Smooth muscle cell (in vitro differentiated cells): ENCODE data around the gene ATP9A. TPM values are rescaled to one million over a fixed set of nuclear protein-coding genes. Genes with fewer than 3 reads are reported as not detected.
A peak's percentile ranks its signal among the peaks of the same experiment; 100 is the strongest.

ENCODE experiments used
- DNase-seq: peaks from one replicate; lab custom pipeline; 2025; ENCODE audit not compliant: unreplicated experiment; lab: John Stamatoyannopoulos, UW
- H2AFZ ChIP-seq: fragments of 200-600 bp; sonication (generic); 2 replicates; pipeline ENCODE4 v1.6.0; 2016; ENCODE audit warnings: antibody characterized with exemption, low read depth, mild to moderate bottlenecking
- H3F3A ChIP-seq: fragments of 200-600 bp; sonication (generic); 2 replicates; pipeline ENCODE4 v1.6.0; 2017; ENCODE audit warnings: antibody characterized with exemption, low read depth
- H3K27ac ChIP-seq: fragments of 200-600 bp; sonication (generic); 2 replicates; pipeline ENCODE4 v1.5.1; 2016; ENCODE audit warnings: low read depth, mild to moderate bottlenecking
- H3K27me3 ChIP-seq: fragments of 200-600 bp; sonication (generic); 2 replicates; pipeline ENCODE4 v1.6.1; 2016; ENCODE audit warnings: low read depth, mild to moderate bottlenecking
- H3K36me3 ChIP-seq: fragments of 200-600 bp; sonication (generic); 2 replicates; pipeline ENCODE4 v1.5.1; 2016; ENCODE audit warnings: low read depth
- H3K4me1 ChIP-seq: fragments of 200-600 bp; sonication (generic); 2 replicates; pipeline ENCODE4 v1.5.1; 2016; ENCODE audit warnings: low read depth
- H3K4me2 ChIP-seq: fragments of 200-600 bp; sonication (generic); 2 replicates; pipeline ENCODE4 v1.6.0; 2016; ENCODE audit warnings: mild to moderate bottlenecking
- H3K4me3 ChIP-seq: fragments of 200-600 bp; sonication (generic); 2 replicates; pipeline ENCODE4 v1.5.1; 2016; ENCODE audit warnings: mild to moderate bottlenecking
- H3K79me2 ChIP-seq: fragments of 200-600 bp; sonication (generic); 2 replicates; pipeline ENCODE4 v1.6.0; 2016; ENCODE audit warnings: low read depth, mild to moderate bottlenecking
- H3K9ac ChIP-seq: fragments of 200-600 bp; sonication (generic); 2 replicates; pipeline ENCODE4 v1.6.0; 2016; ENCODE audit warnings: low read depth
- H3K9me3 ChIP-seq: fragments of 200-600 bp; sonication (generic); replicated peaks from 2 replicates; pipeline ENCODE4 v1.5.1; 2016; ENCODE audit warnings: low read depth
- H4K20me1 ChIP-seq: fragments of 200-600 bp; sonication (generic); 2 replicates; pipeline ENCODE4 v1.6.0; 2016; ENCODE audit warnings: low read depth
- WGBS: methylation state at CpG from one replicate; pipeline ENCODE4 v1.1.7; 2016; ENCODE audit warnings: low lambda C conversion rate; 5-methylcytosine and 5-hydroxymethylcytosine counted together
- polyA plus RNA-seq: library from polyadenylated mRNA; unstranded; fragments of >200 nt; fragmentation: Nextera tagmentation; extraction: Ambion mirVana; gene quantifications from 2 replicates; pipeline ENCODE4 v1.2.1, GENCODE V29; 2016
- total RNA-seq: library from RNA; depleted of rRNA; stranded (reverse); fragments of >200 nt; gene quantifications from 2 replicates; pipeline ENCODE4 v1.2.3, GENCODE V29; 2014
- TF ChIP-seq, protein P1 (sequence below): fragments of 200-600 bp; sonication (generic); IDR thresholded peaks from 2 replicates; pipeline ENCODE4 v1.5.1; 2017; ENCODE audit warnings: borderline replicate concordance, mild to moderate bottlenecking, antibody characterized with exemption; ENCODE audit not compliant: insufficient read depth, poor library complexity, severe bottlenecking

Gene ATP9A
- total and polyA plus RNA-seq, 2 experiments from 2014 or later, result 3.4 to 8.0 TPM

DNA sequence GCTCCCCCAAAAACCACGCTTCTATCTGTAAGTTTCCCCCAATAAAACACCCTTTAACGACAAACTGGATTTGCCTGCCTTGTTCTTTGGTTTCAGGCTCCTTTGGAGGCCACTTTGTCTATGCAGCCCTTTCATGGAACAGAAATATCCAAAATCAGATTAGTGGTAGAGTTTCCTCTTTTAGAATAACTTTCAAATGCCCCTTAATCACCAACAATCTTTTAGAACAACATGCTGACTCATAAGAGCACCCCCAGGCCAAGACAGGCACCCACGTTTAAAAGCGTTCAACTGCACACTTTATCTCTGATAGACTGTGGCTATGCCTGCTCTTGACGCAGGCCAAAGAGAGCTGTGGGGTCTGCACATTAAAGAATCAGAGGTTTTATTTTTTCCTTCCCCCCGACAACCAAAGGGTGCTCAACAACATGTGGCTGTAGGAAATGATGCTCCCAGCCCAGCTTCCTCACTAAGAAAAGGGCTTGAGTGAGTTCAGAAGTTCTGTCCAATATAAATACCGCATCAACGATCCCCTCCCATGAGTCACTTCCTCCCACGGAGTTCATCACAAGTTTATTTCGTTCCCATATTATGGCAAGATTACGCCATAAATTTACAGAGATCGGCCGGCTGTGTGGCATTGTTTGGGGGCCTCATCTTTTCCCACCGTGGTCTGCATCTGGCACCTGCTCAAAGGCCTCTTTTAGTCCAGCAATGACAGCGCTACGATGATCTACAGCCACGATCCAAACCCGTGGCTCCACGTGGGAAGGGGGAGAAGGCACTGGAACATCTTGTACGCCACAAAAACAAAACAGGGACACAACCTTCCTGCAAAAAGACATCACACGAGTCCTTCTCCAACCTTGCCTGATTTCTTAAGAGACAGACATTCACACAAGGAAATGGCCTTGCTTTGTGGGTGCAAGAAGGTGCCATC, 136.9 kb downstream of the ATP9A start:
- Histone ChIP-seq H3K4me3 (no peak overlapping the region), H4K20me1 (no peaks in the 10 kb centered on the region), H3K9ac (no peak overlapping the region), H3K9me3 (no peaks in the 10 kb centered on the region), H3K36me3 (no peaks in the 10 kb centered on the region), H3K4me2 (peak overlapping the region; percentile 70), H3F3A (peaks cover 7% of the 10 kb centered on the region), H2AFZ (no peak overlapping the region), H3K27me3 (no peaks in the 10 kb centered on the region), H3K27ac (peak overlapping the region; percentile 69), H3K79me2 (no peaks in the 10 kb centered on the region), H3K4me1 (no peaks in the 10 kb centered on the region)
- TF ChIP-seq, protein P1, sequence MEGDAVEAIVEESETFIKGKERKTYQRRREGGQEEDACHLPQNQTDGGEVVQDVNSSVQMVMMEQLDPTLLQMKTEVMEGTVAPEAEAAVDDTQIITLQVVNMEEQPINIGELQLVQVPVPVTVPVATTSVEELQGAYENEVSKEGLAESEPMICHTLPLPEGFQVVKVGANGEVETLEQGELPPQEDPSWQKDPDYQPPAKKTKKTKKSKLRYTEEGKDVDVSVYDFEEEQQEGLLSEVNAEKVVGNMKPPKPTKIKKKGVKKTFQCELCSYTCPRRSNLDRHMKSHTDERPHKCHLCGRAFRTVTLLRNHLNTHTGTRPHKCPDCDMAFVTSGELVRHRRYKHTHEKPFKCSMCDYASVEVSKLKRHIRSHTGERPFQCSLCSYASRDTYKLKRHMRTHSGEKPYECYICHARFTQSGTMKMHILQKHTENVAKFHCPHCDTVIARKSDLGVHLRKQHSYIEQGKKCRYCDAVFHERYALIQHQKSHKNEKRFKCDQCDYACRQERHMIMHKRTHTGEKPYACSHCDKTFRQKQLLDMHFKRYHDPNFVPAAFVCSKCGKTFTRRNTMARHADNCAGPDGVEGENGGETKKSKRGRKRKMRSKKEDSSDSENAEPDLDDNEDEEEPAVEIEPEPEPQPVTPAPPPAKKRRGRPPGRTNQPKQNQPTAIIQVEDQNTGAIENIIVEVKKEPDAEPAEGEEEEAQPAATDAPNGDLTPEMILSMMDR, result no peak
- 35% methylated on average over 21 of the region's 21 CpGs for WGBS
- no peak for DNase-seq

DNA sequence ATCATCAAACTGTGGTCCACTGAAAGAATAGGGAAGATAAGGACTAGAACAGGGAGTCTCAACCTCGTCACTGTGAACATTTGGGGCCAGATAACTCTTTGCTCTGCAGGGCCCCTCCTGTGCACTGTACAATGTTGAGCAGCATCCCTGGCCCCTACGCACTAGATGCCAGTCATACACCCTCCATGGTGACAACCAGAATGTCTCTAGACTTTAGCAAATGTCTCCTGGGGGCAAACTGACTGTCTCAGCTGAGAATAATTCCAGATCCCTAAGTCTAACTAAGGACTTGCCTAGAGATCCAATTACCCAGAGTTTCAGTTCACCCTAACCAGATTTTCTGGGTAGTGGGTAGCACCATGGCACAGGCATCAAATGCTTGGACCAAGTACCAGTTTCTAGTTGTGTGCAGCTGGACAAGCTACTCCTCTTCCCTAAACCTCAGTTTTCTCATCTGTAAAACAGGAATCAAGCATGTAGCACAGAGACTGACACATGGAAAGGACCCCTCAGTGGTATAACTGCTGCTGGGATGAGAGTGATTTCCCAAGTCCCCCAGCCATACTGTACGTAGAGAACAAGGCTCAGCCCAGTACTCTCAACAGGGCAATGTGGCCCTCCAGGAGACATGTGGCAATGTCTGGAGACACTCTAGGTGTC, 138.7 kb downstream of the ATP9A start:
- no peaks in the 10 kb centered on the region for H3K36me3 ChIP-seq
- 73% methylated on average over 3 of the region's 3 CpGs for WGBS
- no peaks in the 10 kb centered on the region for H3K9me3 ChIP-seq
- no peak overlapping the region for H3K27ac ChIP-seq
- no peaks in the 10 kb centered on the region for H4K20me1 ChIP-seq
- no peak for DNase-seq
- no peak overlapping the region for H3K4me2 ChIP-seq
- H3K27me3 ChIP-seq, result no peaks in the 10 kb centered on the region
- no peaks in the 10 kb centered on the region for H3K4me1 ChIP-seq
- no peak overlapping the region for H3K4me3 ChIP-seq
- TF ChIP-seq, protein P1, result no peak
- H3F3A ChIP-seq, result peaks cover 7% of the 10 kb centered on the region
- no peaks in the 10 kb centered on the region for H3K79me2 ChIP-seq
- no peak overlapping the region for H3K9ac ChIP-seq
- H2AFZ ChIP-seq, result no peak overlapping the region

DNA sequence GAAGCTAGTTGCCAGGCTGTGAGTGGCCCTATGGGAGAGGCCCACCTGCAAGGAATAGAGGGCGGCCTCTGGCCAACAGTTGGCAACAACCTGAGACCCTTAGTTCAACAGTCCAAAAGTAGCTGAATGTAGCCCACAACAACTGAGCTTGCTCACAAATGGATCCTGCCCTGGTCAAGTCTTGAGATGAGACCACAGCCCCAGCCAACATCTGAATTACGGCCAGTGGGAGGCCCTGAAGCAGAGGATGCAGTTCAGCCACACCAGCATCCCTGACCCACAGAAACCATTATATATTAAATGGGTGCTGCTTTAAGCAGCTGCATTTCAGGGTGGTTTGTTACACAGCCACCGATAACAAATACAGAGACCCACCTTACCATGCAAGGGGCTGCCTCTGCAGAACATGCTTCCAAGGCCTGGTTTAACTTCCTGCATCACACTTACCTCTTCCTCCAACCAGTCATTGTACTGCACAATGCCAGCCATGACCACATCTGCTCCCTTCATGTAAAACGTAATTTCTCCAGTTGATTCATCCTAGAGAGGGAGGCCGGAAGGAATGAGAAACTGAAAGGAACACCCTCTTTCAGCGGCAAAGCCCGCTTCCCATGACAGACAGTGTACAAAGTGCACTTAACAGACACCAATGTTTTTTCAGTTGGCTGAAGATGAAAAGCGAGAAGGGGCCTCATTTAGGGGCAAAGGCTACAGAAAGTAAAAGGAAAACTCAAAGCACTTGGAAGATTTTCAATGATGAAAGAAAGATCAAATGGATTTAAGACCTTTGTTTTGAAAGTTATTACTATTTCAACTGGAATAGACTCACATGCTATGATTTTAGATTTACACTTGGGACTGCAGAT, 139.4 kb downstream of the ATP9A start:
- Histone ChIP-seq H4K20me1 (no peaks in the 10 kb centered on the region), H2AFZ (no peak overlapping the region), H3K4me1 (no peaks in the 10 kb centered on the region), H3K4me3 (no peak overlapping the region), H3K27me3 (no peaks in the 10 kb centered on the region), H3K27ac (no peak overlapping the region), H3K4me2 (no peak overlapping the region), H3K79me2 (no peaks in the 10 kb centered on the region), H3K9me3 (no peaks in the 10 kb centered on the region), H3K36me3 (no peaks in the 10 kb centered on the region), H3F3A (peaks cover 7% of the 10 kb centered on the region), H3K9ac (no peak overlapping the region)
- TF ChIP-seq, protein P1, result no peak
- no peak for DNase-seq
- 85% methylated on average over 8 of the region's 8 CpGs for WGBS
